ENCODE data around the gene CKS2.

The CKS2 gene

GRCh38 chr9:89311346-89312221, 589 bp downstream of the CKS2 start:
- peaks cover 13% of the 10 kb centered on the region for H3K4me1 ChIP-seq (ENCODE audit: control insufficient read depth, insufficient read depth, low read length)
- H3K9ac ChIP-seq (ENCODE audit: low read length in 2 of 2) = peak overlapping the region; percentile 6 to 39
- no peaks in the 10 kb centered on the region for H3K9me3 ChIP-seq (ENCODE audit: control insufficient read depth in 2 of 2, low read length in 2 of 2)
- peak overlapping the region; percentile 58 to 84 for H3K4me3 ChIP-seq (ENCODE audit: low read length in 2 of 2)
- no peaks in the 10 kb centered on the region for H3K36me3 ChIP-seq (ENCODE audit: control insufficient read depth in 2 of 2, insufficient read depth in 2 of 2, low read length in 2 of 2)
- H3K27ac ChIP-seq (ENCODE audit: low read length) = no peak overlapping the region
- H3K27me3 ChIP-seq (ENCODE audit: control insufficient read depth in 1 of 2, insufficient read depth in 2 of 2, low read length in 2 of 2) = no peaks in the 10 kb centered on the region

GRCh38 chr9:89312222-89312571, 1.2 kb downstream of the CKS2 start:
- peaks cover 13% of the 10 kb centered on the region for H3K4me1 ChIP-seq (ENCODE audit: control insufficient read depth, insufficient read depth, low read length)
- H3K27ac ChIP-seq (ENCODE audit: low read length) = no peak overlapping the region
- H3K36me3 ChIP-seq (ENCODE audit: control insufficient read depth in 2 of 2, insufficient read depth in 2 of 2, low read length in 2 of 2) = no peaks in the 10 kb centered on the region
- H3K4me3 ChIP-seq (ENCODE audit: low read length in 2 of 2) = peak overlapping the region in 1 of 2 donors; percentile 14
- H3K9me3 ChIP-seq (ENCODE audit: control insufficient read depth in 2 of 2, low read length in 2 of 2) = no peaks in the 10 kb centered on the region
- H3K9ac ChIP-seq (ENCODE audit: low read length in 2 of 2) = no peak overlapping the region
- H3K27me3 ChIP-seq (ENCODE audit: control insufficient read depth in 1 of 2, insufficient read depth in 2 of 2, low read length in 2 of 2) = no peaks in the 10 kb centered on the region

GRCh38 chr9:89313842-89314241, 2.8 kb downstream of the CKS2 start:
- Histone ChIP-seq H3K36me3 (ENCODE audit: control insufficient read depth in 2 of 2, insufficient read depth in 2 of 2, low read length in 2 of 2) (no peaks in the 10 kb centered on the region), H3K9ac (ENCODE audit: low read length in 2 of 2) (no peak overlapping the region), H3K4me1 (ENCODE audit: control insufficient read depth, insufficient read depth, low read length) (peaks cover 13% of the 10 kb centered on the region), H3K27me3 (ENCODE audit: control insufficient read depth in 1 of 2, insufficient read depth in 2 of 2, low read length in 2 of 2) (no peaks in the 10 kb centered on the region), H3K4me3 (ENCODE audit: low read length in 2 of 2) (no peak overlapping the region), H3K27ac (ENCODE audit: low read length) (no peak overlapping the region), H3K9me3 (ENCODE audit: control insufficient read depth in 2 of 2, low read length in 2 of 2) (no peaks in the 10 kb centered on the region)

- Histone ChIP-seq H3K36me3 (ENCODE audit: control insufficient read depth in 2 of 2, insufficient read depth in 2 of 2, low read length in 2 of 2) (no peaks in the 10 kb centered on the region), H3K9me3 (ENCODE audit: control insufficient read depth in 2 of 2, low read length in 2 of 2) (no peaks in the 10 kb centered on the region), H3K4me1 (ENCODE audit: control insufficient read depth, insufficient read depth, low read length) (peaks cover 14% of the 10 kb centered on the region), H3K9ac (ENCODE audit: low read length in 2 of 2) (no peak overlapping the region), H3K27me3 (ENCODE audit: control insufficient read depth in 1 of 2, insufficient read depth in 2 of 2, low read length in 2 of 2) (no peaks in the 10 kb centered on the region), H3K27ac (ENCODE audit: low read length) (no peak overlapping the region), H3K4me3 (ENCODE audit: low read length in 2 of 2) (no peak overlapping the region)
Measured at GRCh38 chr9:89314955-89315354, 4.0 kb downstream of the CKS2 start.

GRCh38 chr9:89315482-89315881, 4.5 kb downstream of the CKS2 start:
- Histone ChIP-seq H3K27ac (ENCODE audit: low read length) (no peak overlapping the region), H3K4me1 (ENCODE audit: control insufficient read depth, insufficient read depth, low read length) (peaks cover 15% of the 10 kb centered on the region), H3K4me3 (ENCODE audit: low read length in 2 of 2) (no peak overlapping the region), H3K9ac (ENCODE audit: low read length in 2 of 2) (no peak overlapping the region), H3K36me3 (ENCODE audit: control insufficient read depth in 2 of 2, insufficient read depth in 2 of 2, low read length in 2 of 2) (no peaks in the 10 kb centered on the region), H3K27me3 (ENCODE audit: control insufficient read depth in 1 of 2, insufficient read depth in 2 of 2, low read length in 2 of 2) (no peaks in the 10 kb centered on the region), H3K9me3 (ENCODE audit: control insufficient read depth in 2 of 2, low read length in 2 of 2) (no peaks in the 10 kb centered on the region)

- H3K27ac ChIP-seq (ENCODE audit: low read length) = no peak overlapping the region
- peaks cover 8% of the 10 kb centered on the region for H3K4me1 ChIP-seq (ENCODE audit: control insufficient read depth, insufficient read depth, low read length)
Measured at GRCh38 chr9:89317282-89317681, 6.3 kb downstream of the CKS2 start.

GRCh38 chr9:89318123-89319014, 7.4 kb downstream of the CKS2 start, which contains the start of gene SECISBP2:
Gene SECISBP2, plus strand, starts transcription at chr9:89318500. Its CDS starts 77 bp downstream, at chr9:89318577.
- Histone ChIP-seq H3K27ac (ENCODE audit: low read length) (peak within 1 kb of the TSS; percentile 94), H3K9me3 (ENCODE audit: control insufficient read depth in 2 of 2, low read length in 2 of 2) (no peaks in the 10 kb centered on the region), H3K27me3 (ENCODE audit: control insufficient read depth in 1 of 2, insufficient read depth in 2 of 2, low read length in 2 of 2) (no peaks in the 10 kb centered on the region), H3K36me3 (ENCODE audit: control insufficient read depth in 2 of 2, insufficient read depth in 2 of 2, low read length in 2 of 2) (no peaks in the 10 kb centered on the region), H3K4me3 (ENCODE audit: low read length in 2 of 2) (peak within 1 kb of the TSS; percentile 35 to 78), H3K4me1 (ENCODE audit: control insufficient read depth, insufficient read depth, low read length) (peaks cover 8% of the 10 kb centered on the region), H3K9ac (ENCODE audit: low read length in 2 of 2) (peak within 1 kb of the TSS; percentile 72 to 95)

More at GRCh38 chr9:89317282-89317681, 6.3 kb downstream of the CKS2 start:
- H3K9me3 ChIP-seq (ENCODE audit: control insufficient read depth in 2 of 2, low read length in 2 of 2) = no peaks in the 10 kb centered on the region
- no peaks in the 10 kb centered on the region for H3K36me3 ChIP-seq (ENCODE audit: control insufficient read depth in 2 of 2, insufficient read depth in 2 of 2, low read length in 2 of 2)
- no peaks in the 10 kb centered on the region for H3K27me3 ChIP-seq (ENCODE audit: control insufficient read depth in 1 of 2, insufficient read depth in 2 of 2, low read length in 2 of 2)
- H3K9ac ChIP-seq (ENCODE audit: low read length in 2 of 2) = no peak overlapping the region
- H3K4me3 ChIP-seq (ENCODE audit: low read length in 2 of 2) = peak overlapping the region in 1 of 2 donors; percentile 78

- Histone ChIP-seq H3K36me3 (ENCODE audit: control insufficient read depth in 2 of 2, insufficient read depth in 2 of 2, low read length in 2 of 2) (no peaks in the 10 kb centered on the region), H3K27me3 (ENCODE audit: control insufficient read depth in 1 of 2, insufficient read depth in 2 of 2, low read length in 2 of 2) (no peaks in the 10 kb centered on the region), H3K9ac (ENCODE audit: low read length in 2 of 2) (peak overlapping the region; percentile 72 to 95), H3K9me3 (ENCODE audit: control insufficient read depth in 2 of 2, low read length in 2 of 2) (no peaks in the 10 kb centered on the region), H3K4me3 (ENCODE audit: low read length in 2 of 2) (peak overlapping the region; percentile 35 to 78), H3K4me1 (ENCODE audit: control insufficient read depth, insufficient read depth, low read length) (peaks cover 8% of the 10 kb centered on the region), H3K27ac (ENCODE audit: low read length) (peak overlapping the region; percentile 94)
Measured at GRCh38 chr9:89319015-89319905, 8.3 kb downstream of the CKS2 start.

- Histone ChIP-seq H3K27ac (ENCODE audit: low read length) (no peak overlapping the region), H3K4me3 (ENCODE audit: low read length in 2 of 2) (no peak overlapping the region), H3K9me3 (ENCODE audit: control insufficient read depth in 2 of 2, low read length in 2 of 2) (no peaks in the 10 kb centered on the region), H3K27me3 (ENCODE audit: control insufficient read depth in 1 of 2, insufficient read depth in 2 of 2, low read length in 2 of 2) (no peaks in the 10 kb centered on the region), H3K36me3 (ENCODE audit: control insufficient read depth in 2 of 2, insufficient read depth in 2 of 2, low read length in 2 of 2) (peaks cover 8% of the 10 kb centered on the region in 2 donors), H3K9ac (ENCODE audit: low read length in 2 of 2) (no peak overlapping the region), H3K4me1 (ENCODE audit: control insufficient read depth, insufficient read depth, low read length) (peaks cover 8% of the 10 kb centered on the region)
Measured at GRCh38 chr9:89323390-89323789, 12.4 kb downstream of the CKS2 start.

GRCh38 chr9:89325733-89326132, 14.7 kb downstream of the CKS2 start:
- Histone ChIP-seq H3K4me1 (ENCODE audit: control insufficient read depth, insufficient read depth, low read length) (no peaks in the 10 kb centered on the region), H3K27me3 (ENCODE audit: control insufficient read depth in 1 of 2, insufficient read depth in 2 of 2, low read length in 2 of 2) (no peaks in the 10 kb centered on the region)

More at GRCh38 chr9:89325733-89326132, 14.7 kb downstream of the CKS2 start:
- peaks cover 19 to 24% of the 10 kb centered on the region in 2 donors for H3K36me3 ChIP-seq (ENCODE audit: control insufficient read depth in 2 of 2, insufficient read depth in 2 of 2, low read length in 2 of 2)
- H3K4me3 ChIP-seq (ENCODE audit: low read length in 2 of 2) = no peak overlapping the region
- H3K9ac ChIP-seq (ENCODE audit: low read length in 2 of 2) = no peak overlapping the region
- no peaks in the 10 kb centered on the region for H3K9me3 ChIP-seq (ENCODE audit: control insufficient read depth in 2 of 2, low read length in 2 of 2)
- no peak overlapping the region for H3K27ac ChIP-seq (ENCODE audit: low read length)
